PFSK-1 (cell line): Measurements from ENCODE around the gene ICE2.

ENCODE experiments used
- FOXP2 ChIP-seq: optimal IDR thresholded peaks from 2 replicates; pipeline ENCODE3; 2011; ENCODE audit warnings: borderline replicate concordance, control low read depth, inconsistent platforms; ENCODE audit not compliant: insufficient read depth; ENCODE audit errors: extremely low read length, extremely low read depth
- POLR2AphosphoS5 ChIP-seq: IDR thresholded peaks from 2 replicates; pipeline ENCODE4 v1.6.1; 2012; ENCODE audit warnings: low read depth, mild to moderate bottlenecking, control low read depth, low read length, moderate library complexity
- REST ChIP-seq, 2 experiments: IDR thresholded peaks; 2 replicates each; pipeline versions ENCODE4 v1.6.1 to v1.8.0; 2011 to 2012; ENCODE audit warnings: low read depth in 2 of 2, low read length in 2 of 2, control low read depth in 1 of 2, inconsistent platforms in 1 of 2, mild to moderate bottlenecking in 1 of 2, moderate library complexity in 1 of 2; ENCODE audit not compliant: insufficient read depth in 1 of 2
- SIN3A ChIP-seq: IDR thresholded peaks from 2 replicates; pipeline ENCODE4 v1.6.1; 2012; ENCODE audit warnings: mild to moderate bottlenecking, low read length, moderate library complexity, borderline replicate concordance; ENCODE audit not compliant: insufficient read depth
- TAF1 ChIP-seq: IDR thresholded peaks from 2 replicates; pipeline ENCODE4 v1.6.1; 2012; ENCODE audit warnings: low read length, control low read depth, borderline replicate concordance; ENCODE audit not compliant: insufficient read depth

ICE2 gene

GRCh38 chr15:60483042-60483441 lies 4.1 kb upstream of the ICE2 start:
- no peak for TF ChIP-seq FOXP2
- no peak for TF ChIP-seq TAF1

GRCh38 chr15:60480888-60481287 lies 1.9 kb upstream of the ICE2 start:
- no peak for TF ChIP-seq FOXP2
- TF ChIP-seq TAF1: no peak
- no peak for TF ChIP-seq REST (IDR thresholded peaks at IDR 0.05; ENCODE audit: insufficient read depth in 1 of 2, low read depth in 2 of 2, low read length in 2 of 2)
- TF ChIP-seq SIN3A: no peak
- no peak for TF ChIP-seq POLR2AphosphoS5

GRCh38 chr15:60480149-60480548 lies 1.2 kb upstream of the ICE2 start:
- TF ChIP-seq REST (IDR thresholded peaks at IDR 0.05; ENCODE audit: insufficient read depth in 1 of 2, low read depth in 2 of 2, low read length in 2 of 2) (no peak), TAF1 (no peak), FOXP2 (no peak), SIN3A (no peak), POLR2AphosphoS5 (no peak)

- TF ChIP-seq POLR2AphosphoS5 (no peak), FOXP2 (no peak), TAF1 (no peak), SIN3A (no peak), REST (IDR thresholded peaks at IDR 0.05; ENCODE audit: insufficient read depth in 1 of 2, low read depth in 2 of 2, low read length in 2 of 2) (no peak)
These were observed 594 bp upstream of the ICE2 start for GRCh38 chr15:60479361-60480110.

- TF ChIP-seq REST (IDR thresholded peaks at IDR 0.05; ENCODE audit: insufficient read depth in 1 of 2, low read depth in 2 of 2, low read length in 2 of 2) (no peak), FOXP2 (no peak), SIN3A (no peak)
These were observed 901 bp downstream of the ICE2 start for GRCh38 chr15:60477916-60478565.
